ENCODE data around the gene CDK8. TPM values are rescaled to one million over a fixed set of nuclear protein-coding genes. Genes with fewer than 3 reads are reported as not detected.

The CDK8 gene
- total and polyA plus RNA-seq, 2 donors (not counting 3 experiments of a cell fraction or from before 2014, with no cell fraction given): 12.2 to 13.3 TPM

- Histone ChIP-seq H3K9me1 (replicated peaks; ENCODE audit: control insufficient read depth, extremely low read depth, insufficient read depth, low read length) (no peaks in the 10 kb centered on the region), H3K4me1 (ENCODE audit: control insufficient read depth, extremely low read depth, insufficient read depth, low read length) (no peaks in the 10 kb centered on the region), H3K27me3 (ENCODE audit: control insufficient read depth in 2 of 2, insufficient read depth in 2 of 2, low read length in 2 of 2) (no peaks in the 10 kb centered on the region), H3K36me3 (ENCODE audit: control insufficient read depth in 2 of 2, extremely low read depth in 1 of 2, insufficient read depth in 2 of 2, low read length in 2 of 2) (no peaks in the 10 kb centered on the region), H3K27ac (ENCODE audit: insufficient read depth, low read depth, low read length) (no peak overlapping the region), H3K9me3 (replicated peaks; ENCODE audit: control insufficient read depth, insufficient read depth, low read length) (no peaks in the 10 kb centered on the region), H3K4me2 (ENCODE audit: insufficient read depth, low read length) (no peak overlapping the region), H3K79me2 (ENCODE audit: control insufficient read depth, insufficient read depth, low read length) (no peaks in the 10 kb centered on the region), H3K4me3 (replicated peaks in 1 of 3; ENCODE audit: insufficient read depth in 1 of 3, low read depth in 1 of 3, low read length in 3 of 3) (no peak overlapping the region), H2AFZ (ENCODE audit: low read depth, low read length) (no peak overlapping the region), H3K9ac (replicated peaks; ENCODE audit: extremely low read depth, insufficient read depth, low read length) (no peak overlapping the region), H4K20me1 (replicated peaks; ENCODE audit: control insufficient read depth, extremely low read depth, insufficient read depth, low read length) (no peaks in the 10 kb centered on the region)
- FAIRE-seq (no peak), DNase-seq (ENCODE audit: low read depth, low spot score) (no peak)
- ChIA-PET POLR2A (no interaction called here), CTCF (no interaction called here)
- TF ChIP-seq JUN (IDR thresholded peaks at IDR 0.05; ENCODE audit: borderline replicate concordance, insufficient read depth, insufficient read length, low read depth) (no peak), CTCF (IDR thresholded peaks at IDR 0.05; ENCODE audit: extremely low read depth in 1 of 2, insufficient read depth in 1 of 2, low read depth in 1 of 2, low read length in 2 of 2) (no peak), MYC (IDR thresholded peaks at IDR 0.05; ENCODE audit: low read depth, low read length) (no peak)
- intact Hi-C loops (cut with micrococcal nuclease): no loop called here
- dilution Hi-C loops (cut with MboI; ENCODE audit: extremely low pct_ligation_motif_present, low sequenced_read_pairs): no loop called here
- no TSS peak for BruUV-seq (replicated peaks)
Measured at GRCh38 chr13:26435646-26436045, 181.7 kb downstream of the CDK8 start.

- no peaks in the 10 kb centered on the region for H3K36me3 ChIP-seq (ENCODE audit: control insufficient read depth in 2 of 2, extremely low read depth in 1 of 2, insufficient read depth in 2 of 2, low read length in 2 of 2)
- FAIRE-seq (no peak), DNase-seq (ENCODE audit: low read depth, low spot score) (no peak)
- H3K27ac ChIP-seq (ENCODE audit: insufficient read depth, low read depth, low read length): no peak overlapping the region
- CTCF ChIA-PET: no interaction called here
- dilution Hi-C loops (cut with MboI; ENCODE audit: extremely low pct_ligation_motif_present, low sequenced_read_pairs) (no loop called here), intact Hi-C loops (cut with micrococcal nuclease) (no loop called here)
- no peak overlapping the region for H3K4me3 ChIP-seq (replicated peaks in 1 of 3; ENCODE audit: insufficient read depth in 1 of 3, low read depth in 1 of 3, low read length in 3 of 3)
- H3K79me2 ChIP-seq (ENCODE audit: control insufficient read depth, insufficient read depth, low read length): no peaks in the 10 kb centered on the region
- no peak overlapping the region for H3K9ac ChIP-seq (replicated peaks; ENCODE audit: extremely low read depth, insufficient read depth, low read length)
- no peaks in the 10 kb centered on the region for H4K20me1 ChIP-seq (replicated peaks; ENCODE audit: control insufficient read depth, extremely low read depth, insufficient read depth, low read length)
- POLR2A ChIA-PET: no interaction called here
- no peak overlapping the region for H2AFZ ChIP-seq (ENCODE audit: low read depth, low read length)
- no peak for TF ChIP-seq MAX (IDR thresholded peaks at IDR 0.05; ENCODE audit: insufficient read depth, insufficient read length)
- TF ChIP-seq JUN (IDR thresholded peaks at IDR 0.05; ENCODE audit: borderline replicate concordance, insufficient read depth, insufficient read length, low read depth): no peak
- TF ChIP-seq MYC (IDR thresholded peaks at IDR 0.05; ENCODE audit: low read depth, low read length): no peak
- TF ChIP-seq GATA2 (IDR thresholded peaks at IDR 0.05; ENCODE audit: insufficient read depth, insufficient read length, low read depth, low read length): no peak
- no peak for TF ChIP-seq EZH2 (IDR thresholded peaks at IDR 0.05; ENCODE audit: borderline replicate concordance, low read depth, low read length, severe bottlenecking)
- TF ChIP-seq POLR2A (IDR thresholded peaks at IDR 0.05; ENCODE audit: low read depth, low read length): no peak
- TF ChIP-seq POLR2AphosphoS5 (IDR thresholded peaks at IDR 0.05; ENCODE audit: insufficient read depth, low read depth, low read length): no peak
- TF ChIP-seq CTCF (IDR thresholded peaks at IDR 0.05; ENCODE audit: extremely low read depth in 1 of 2, insufficient read depth in 1 of 2, low read depth in 1 of 2, low read length in 2 of 2): no peak
- TF ChIP-seq FOS (IDR thresholded peaks at IDR 0.05; ENCODE audit: borderline replicate concordance, insufficient read depth, low read length): no peak
- no peaks in the 10 kb centered on the region for H3K9me1 ChIP-seq (replicated peaks; ENCODE audit: control insufficient read depth, extremely low read depth, insufficient read depth, low read length)
- no peak overlapping the region for H3K4me2 ChIP-seq (ENCODE audit: insufficient read depth, low read length)
- H3K4me1 ChIP-seq (ENCODE audit: control insufficient read depth, extremely low read depth, insufficient read depth, low read length): no peaks in the 10 kb centered on the region
- BruUV-seq (replicated peaks): no TSS peak
- H3K9me3 ChIP-seq (replicated peaks; ENCODE audit: control insufficient read depth, insufficient read depth, low read length): no peaks in the 10 kb centered on the region
- no peaks in the 10 kb centered on the region for H3K27me3 ChIP-seq (ENCODE audit: control insufficient read depth in 2 of 2, insufficient read depth in 2 of 2, low read length in 2 of 2)
Measured at GRCh38 chr13:26436914-26437313, 183.0 kb downstream of the CDK8 start.
